ENCODE data around the gene VPS54.
A peak's percentile ranks its signal among the peaks of the same experiment; 100 is the strongest.
"Not testable (repeated sequence)": the region's sequence is repeated elsewhere in the genome, so short reads cannot be mapped to it uniquely, and the experiment has no call there.

VPS54 gene

DNA sequence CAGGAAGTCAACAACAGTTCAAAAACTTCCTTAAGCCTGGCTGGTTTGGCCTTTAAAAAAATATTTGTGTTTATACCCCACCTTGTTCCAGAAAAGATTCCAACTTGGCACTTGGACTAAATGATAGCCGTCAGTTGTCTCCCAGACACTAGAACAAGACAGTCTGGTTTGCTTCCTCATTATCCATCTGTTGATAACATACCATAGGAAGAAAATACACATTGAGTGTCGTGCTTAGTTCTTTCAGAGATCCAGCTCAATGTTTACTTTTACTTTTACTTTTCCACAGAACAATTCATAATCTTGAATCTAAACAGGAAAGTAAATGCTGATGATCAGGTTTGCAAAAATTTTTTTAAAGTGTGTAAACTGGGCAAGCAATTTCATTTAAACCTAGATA lies 2.4 kb upstream of the VPS54 start:
- peak in 2 of 3 donors; percentile 18 to 42 for DNase-seq

DNA sequence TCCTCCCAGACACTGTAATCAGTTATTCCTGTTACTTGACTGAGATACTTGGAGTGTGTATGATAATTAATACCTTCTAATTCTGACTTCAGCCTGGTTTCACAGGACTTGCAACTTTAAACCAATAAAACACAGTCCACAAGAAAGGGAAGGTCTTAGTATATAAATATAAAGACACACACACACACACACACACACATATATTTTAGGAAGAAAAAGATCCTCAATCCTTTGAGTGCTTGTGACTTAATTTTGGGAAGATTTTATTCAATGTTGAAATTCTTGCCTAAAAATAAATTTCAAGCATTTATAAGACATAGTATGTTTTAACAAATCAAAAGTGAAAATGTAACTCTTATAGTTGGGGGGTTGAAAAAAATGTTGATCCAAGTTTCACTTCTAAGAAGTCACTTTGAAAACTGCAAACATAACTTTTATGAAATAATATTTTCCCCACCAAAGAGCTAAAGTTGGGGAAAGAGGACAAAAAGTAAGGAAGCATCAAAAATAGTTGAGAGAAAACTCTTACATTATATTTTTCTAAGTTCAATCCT lies 824 bp upstream of the VPS54 start:
- DNase-seq, result peak in 1 of 3 donors; percentile 46

DNA sequence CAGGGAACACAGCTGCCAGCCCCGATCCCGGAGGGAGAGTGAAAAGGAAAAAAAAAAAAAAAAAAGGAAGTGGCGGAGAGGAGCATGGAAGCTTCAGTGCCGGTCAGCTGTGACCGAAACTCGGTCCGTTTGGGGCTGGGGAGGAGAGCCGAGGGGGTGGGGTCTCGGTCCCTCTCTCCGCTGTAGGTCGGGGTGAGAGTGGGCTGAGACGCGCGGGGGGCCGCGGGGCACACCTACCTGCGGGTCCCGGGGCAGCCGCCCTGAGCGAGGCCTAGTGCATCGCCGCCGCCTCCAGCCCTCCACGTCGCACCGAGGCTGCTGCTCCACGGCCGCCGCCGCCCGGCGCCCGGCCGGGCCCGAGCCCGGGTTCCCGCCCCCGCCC lies 536 bp downstream of the VPS54 start:
- peak; percentile 63 to 80 (median 69) for DNase-seq

DNA sequence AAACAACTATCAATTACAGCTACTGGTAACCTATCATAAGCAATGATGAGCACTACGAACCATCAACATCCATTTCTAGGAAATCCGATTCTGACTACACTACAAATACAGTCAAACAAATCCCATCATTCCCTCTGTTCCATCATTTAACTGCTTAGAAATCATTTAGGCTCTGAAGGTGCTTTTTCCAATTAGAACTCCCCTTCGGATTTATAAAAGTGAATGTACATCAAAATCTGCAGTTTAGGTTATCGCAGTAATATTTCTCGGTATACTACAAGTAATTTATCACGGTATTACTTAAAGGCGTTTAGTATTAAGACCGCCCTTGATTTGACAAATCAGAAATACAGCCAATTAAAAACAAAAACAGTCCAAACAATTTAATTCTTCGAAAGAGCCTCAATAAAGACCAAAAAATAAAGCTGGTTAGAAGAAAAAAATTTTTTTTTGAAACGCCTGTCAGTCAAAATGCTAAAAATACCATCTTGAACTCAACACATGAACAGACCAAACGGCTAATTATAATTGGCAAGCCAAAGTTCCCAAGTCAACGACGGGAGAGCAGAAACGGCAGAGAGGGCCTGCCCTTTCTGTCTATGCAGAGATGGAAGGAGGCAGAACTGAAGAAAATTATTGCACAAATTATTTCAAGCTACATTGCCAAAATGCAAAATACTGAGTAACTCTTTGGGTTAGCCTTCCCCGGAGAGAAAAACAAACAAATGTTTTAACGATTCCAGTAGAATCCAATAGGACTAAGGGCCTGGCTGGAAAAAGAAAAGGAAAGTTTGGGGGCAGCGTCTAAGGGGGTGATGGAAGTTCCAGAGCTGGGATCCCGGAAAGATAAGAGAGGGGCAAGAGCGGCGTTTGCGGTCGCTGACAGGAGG lies 1.2 kb downstream of the VPS54 start:
- peak; percentile 23 to 40 (median 34) for DNase-seq

DNA sequence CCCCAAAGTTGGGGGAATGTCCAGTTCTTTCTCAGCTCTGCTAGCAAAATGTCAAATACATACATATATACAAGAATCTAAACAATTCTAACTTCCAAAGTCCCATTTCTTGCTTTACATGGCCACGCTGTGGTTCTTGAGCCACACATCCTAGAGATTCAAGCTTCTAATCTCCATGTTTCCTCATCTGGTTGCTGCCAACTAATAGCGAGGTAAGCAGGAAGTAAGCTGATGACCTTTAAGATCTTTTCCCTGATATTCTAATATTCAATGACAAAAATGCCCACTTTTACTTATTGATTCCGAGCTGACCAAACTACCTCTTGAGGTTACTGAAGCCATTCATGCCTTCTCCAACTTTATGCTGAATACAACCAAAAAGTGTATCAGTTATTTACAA lies 3.3 kb downstream of the VPS54 start:
- peak in 2 of 3 donors; percentile 3 to 26 for DNase-seq

DNA sequence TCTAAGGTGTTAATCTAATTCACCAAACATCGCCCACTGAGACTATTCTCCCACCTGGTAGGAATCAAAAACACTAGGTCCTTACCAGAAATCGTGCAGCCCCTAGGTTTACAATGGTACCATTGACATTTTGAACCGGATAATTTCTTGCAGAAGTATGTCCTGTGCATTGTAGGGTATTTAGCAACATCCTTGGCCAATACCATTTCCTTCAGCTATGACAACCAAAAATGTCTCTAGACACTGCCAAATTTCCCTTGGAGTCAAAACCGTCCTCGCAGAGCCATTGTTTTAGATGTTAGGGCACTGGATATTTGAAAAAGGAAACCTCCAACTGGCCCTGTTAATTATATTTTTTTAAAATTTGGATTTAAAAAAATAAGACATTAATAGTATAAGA lies 3.8 kb downstream of the VPS54 start:
- DNase-seq, result peak; percentile 31 to 66 (median 59)

DNA sequence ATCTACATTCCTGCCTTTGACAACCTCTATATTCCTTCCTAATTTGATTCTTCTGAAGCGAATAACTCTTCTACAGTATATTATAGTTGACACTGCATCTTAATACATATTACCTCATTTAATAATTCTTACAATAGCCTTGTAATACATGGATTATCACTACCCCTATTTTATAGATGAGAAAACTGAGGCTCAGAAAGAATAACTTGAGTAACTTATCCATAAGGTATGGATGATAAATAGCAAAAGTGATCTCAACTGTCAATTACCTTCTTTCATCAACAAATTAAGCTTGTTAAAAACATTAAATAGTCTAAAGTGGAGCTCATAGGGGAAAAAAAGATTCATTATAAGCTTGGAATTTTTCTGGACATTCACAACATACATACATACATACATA lies 4.6 kb downstream of the VPS54 start:
- DNase-seq, result no peak

DNA sequence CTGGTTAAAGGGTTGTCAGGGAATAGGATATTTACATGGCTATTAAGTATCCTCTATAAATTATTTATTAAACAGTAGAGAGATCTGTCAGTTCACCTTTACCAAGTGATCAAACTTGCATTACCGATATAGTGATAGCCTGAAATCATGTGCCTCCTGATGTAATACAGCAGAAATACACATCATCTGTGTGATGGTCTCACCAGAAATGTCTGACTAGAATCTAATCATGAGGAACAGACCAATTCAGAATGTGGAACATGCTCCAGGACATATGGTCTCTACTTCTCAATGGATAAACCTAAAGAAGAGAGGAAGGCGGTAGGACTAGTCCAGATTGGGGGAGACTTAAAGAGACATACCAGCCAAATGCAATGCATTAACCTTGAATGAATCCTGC lies 6.2 kb downstream of the VPS54 start:
- DNase-seq, result no peak

DNA sequence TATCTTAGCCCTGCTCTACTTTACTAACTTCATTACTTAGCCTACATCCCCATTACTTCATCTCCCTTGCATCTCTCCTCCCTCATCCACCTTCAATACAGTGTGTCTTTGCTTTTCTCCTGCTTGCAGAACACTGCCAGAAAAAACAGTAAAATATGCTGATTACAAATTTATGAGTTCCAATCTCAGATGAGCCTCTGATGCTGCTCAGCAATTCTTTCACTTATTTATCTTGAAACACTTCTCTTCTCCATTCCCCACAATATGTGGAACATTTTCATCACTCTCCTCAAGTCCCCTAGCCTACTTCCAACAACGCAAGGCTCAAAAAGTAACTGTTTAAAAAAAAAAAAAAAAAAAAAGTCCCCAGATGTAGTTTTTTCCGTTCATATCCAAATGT lies 7.1 kb downstream of the VPS54 start:
- DNase-seq, result no peak

DNA sequence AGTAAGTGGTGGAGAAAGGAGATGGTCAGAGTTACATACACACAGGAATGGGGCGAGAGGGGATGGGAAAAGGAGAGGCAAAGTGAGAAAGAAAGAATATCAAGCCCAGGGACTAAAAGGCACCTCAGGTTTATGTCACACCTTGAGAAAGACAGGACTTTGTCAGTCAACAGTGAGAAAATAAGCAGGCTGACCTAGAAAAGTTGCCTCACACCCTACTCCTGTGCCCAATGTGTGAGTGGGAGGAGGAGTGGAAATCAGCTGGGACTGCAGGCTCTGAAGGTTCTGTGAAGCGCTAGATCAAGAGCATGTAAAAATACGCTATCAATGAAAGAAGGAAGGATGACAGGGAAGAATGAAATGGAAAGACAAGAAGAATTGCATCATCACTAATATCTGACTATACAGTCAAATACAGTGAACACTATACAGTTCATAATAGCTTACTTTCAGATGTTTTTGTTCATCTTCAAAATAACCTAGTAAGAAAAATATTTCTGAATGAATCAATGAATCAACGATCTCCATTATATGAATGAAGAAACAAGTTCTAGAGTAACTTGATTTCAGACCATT lies 10.7 kb downstream of the VPS54 start:
- DNase-seq, result no peak

DNA sequence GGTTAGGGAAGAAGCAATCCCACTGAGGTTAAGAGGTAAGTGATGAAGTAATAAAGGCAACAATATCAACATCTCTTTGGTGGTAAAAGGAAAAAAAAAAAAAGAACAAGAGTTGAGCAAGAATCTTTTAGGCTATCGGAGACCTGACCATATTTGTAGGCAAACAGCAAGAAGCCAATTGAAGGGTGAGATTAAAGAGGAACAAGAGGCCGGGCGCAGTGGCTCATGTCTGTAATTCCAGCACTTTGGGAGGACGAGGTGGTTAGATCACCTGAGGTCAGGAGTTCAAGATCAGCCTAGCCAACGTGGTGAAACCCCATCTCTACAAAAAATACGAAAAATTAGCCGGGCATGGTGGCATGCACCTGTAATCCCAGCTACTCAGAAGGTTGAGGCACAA lies 11.3 kb downstream of the VPS54 start:
- no peak for DNase-seq

DNA sequence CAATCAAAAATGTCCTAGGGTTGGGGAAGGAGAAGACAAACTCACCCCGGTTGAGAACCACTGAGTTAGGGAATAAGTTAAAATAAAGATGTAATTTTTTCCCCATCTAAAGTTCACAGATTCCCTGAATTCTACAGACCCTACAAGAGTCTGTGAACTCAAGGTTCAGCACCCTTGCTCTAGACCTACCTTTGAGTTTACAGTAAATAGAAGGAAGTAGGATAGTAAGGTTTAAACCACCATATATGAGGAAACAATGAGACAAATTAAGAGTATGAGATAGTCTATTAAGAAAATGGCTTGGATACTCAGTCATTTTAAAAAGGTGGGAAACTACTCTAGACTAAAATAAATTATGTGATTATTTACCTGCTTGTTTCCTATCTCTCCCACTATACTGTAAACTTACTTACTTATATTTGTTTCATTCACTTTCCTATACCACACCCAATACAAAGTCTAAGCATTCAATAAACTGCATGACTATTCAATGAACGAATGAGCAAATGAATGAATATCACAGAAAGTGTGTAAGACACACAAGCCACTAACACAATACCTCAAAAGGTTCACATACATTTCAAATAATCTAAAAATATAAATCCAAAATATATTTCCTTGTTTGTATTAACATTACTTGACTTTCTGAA lies 13.4 kb downstream of the VPS54 start:
- DNase-seq, result no peak

DNA sequence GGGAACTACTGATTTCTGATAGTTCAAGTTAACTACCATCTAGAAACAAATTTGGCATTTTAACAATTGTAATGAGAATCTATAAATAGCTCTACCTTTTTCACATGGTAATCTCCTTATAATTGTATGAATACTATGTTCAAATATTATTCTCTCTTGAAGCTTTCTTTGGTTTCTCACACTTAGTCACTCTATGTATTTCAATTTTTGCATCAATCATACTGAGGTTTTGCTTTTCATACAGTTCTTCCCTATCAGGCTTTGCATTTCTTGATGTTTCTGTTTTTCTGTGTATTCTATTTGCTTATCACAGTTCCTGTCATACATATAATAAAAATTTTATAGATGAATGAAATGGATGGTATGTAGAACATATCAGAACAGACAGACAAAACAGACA lies 16.0 kb downstream of the VPS54 start:
- DNase-seq, result no peak

DNA sequence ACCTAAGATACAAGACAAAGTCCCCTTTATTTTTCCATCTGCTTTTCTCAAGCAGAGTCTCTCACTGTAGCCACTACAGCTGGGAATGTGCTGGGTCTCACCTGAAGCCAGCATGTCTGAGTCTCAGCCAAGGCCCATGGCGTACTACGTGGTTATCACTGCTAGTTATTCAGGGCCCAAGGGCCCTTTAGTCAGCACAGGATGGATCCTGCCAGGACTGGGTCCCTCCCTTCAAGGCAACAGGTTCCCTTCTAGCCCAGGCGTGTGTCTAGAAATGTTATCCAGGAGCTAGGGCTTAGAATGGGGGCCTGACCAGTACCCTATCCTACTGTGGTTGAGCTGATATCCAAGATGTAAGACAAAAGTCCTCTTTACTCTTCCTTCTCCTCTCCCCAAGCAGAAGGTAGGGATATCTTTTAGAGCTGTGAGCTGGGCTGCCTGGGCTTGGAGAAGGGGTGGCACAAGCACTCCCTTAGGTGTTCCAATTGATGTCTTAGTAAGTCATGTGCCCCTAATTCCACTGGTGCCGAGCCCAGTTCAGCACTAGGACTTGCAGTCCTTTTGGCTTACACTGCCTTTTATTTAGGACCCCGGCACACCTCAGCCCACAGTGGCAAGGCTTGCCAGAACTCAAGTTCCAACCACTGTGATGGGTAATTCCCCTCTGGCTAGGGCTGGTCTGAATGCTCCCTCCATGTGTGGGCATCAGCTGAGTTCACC lies 17.7 kb downstream of the VPS54 start:
- no peak for DNase-seq

DNA sequence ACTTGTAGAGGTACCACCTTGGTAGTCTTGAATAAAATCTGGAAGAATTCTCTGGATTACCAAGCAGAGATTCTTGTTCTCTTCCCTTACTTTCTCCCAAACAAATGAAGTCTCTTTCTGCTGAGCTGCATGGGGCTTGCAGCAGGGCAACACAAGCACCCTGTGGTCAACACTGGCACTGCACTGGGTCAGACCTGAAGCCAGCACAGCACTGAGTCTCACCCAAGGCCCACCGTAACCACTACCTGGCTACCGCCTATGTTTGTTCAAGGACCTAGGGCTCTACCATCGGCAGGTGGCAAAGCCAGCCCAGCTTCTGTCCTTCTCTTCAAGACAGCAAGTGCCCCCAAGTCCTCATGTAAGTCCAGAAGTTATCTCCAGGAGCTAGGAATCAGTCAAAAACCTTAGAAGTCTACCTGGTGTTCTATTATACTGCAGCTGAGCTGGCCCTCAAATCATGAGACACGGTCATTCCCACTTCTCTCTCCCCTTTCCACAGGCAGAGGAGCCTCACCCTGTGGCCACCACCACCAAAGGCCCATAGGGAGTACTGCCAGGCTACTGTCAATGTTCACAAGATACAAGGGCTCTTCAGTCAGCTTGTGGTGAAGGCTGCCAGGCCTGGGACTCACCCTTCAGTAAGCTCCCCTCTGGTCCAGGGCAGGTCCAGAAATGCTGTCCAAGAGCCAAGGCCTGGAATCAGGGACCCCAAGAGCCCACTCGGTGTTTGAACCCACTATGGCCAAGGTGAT lies 18.4 kb downstream of the VPS54 start:
- no peak for DNase-seq

DNA sequence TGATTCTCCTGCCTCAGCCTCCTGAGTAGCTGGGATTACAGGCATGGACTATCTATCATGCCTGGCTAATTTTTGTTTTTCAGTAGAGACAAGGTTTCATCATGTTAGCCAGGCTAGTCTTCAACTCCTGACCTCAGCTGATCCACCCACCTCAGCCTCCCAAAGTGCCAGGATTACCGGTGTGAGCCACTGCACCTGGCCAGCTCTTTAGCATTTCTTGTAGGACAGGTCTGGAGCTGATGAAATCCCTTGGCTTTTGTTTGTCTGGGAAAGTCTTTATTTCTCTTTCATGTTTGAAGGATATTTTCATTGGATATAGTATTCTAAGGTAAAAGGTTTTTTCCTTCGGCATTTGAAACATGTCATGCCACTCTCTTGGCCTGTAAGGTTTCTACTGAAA lies 20.2 kb downstream of the VPS54 start:
- no peak for DNase-seq

DNA sequence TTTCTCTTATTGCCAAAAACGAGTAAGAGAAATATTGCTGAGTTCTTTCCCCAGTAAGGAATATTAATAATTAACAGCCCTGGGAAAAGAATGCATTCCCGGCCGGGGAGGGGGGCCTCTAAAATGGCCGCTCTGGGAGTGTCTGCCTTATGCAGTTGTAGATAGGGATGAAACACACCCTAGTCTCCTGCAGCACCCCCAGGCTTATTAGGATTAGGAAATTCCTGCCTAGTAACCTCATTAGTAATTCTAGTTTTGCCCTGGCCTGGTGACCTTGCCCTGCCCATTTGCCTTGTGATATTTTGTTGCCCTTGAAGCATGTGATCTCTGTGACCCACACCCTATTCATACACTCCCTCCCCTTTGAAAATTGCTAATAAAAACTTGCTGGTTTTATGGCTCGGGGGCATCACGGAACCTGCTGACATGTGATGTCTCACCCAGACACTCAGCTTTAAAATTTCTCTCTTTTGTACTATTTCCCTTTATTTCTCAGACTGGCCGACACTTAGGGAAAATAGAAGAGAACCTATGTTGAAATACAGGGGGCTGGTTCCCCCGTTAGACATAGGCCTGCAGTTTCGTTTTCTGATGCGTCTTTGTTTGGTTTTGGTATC lies 22.5 kb downstream of the VPS54 start:
- not testable (repeated sequence) for DNase-seq

DNA sequence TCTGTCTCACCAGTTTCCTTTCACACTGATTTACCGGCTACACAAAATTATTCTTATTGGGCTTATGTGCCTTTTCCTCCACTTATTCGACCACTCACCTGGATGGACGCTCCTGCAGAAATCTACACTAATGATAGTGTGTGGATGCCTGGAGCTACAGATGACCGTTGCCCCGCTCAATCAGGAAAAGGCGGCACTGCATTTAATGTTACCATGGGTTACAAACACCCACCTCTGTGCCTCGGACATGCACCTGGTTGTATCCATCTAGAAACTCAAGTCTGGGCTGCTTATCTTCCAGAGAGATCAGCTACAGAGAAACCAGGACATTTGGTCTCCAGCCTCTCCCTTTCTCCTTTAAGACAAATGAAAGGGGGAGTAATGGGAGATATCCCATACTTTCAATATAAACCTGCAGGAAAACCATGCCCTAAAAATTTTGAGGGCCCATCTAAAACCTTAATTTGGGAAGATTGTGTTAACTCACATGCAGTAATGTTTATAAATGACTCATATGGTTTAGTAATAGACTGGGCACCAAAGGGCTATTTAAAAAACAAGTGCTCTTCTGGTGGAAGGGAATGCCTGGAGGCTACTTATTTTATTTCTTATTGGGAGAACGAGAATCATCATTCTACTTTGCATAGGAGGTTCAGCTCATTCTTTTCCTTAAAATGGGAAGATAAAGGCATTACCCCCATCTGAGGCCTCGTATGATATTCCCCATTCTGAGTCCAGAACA lies 24.7 kb downstream of the VPS54 start:
- not testable (repeated sequence) for DNase-seq

DNA sequence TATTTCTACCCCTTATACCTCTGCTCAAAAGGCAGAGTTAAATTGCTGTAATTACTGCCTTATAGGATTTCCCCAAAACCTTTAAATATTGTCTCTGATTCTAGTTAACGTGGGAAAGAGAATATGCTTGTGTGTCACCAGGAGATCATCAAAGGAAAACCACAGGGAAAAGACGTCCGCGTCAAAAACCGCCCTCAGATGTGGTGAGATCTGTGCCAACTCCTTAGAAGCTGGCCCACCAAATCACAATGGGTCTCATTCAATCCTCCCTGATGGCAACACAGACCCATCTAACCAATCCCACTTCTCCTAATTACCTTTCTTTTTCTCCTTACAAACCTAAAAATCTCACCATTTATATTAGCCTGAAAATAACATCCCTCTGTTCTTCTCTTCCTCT lies 25.4 kb downstream of the VPS54 start:
- DNase-seq, result no peak

DNA sequence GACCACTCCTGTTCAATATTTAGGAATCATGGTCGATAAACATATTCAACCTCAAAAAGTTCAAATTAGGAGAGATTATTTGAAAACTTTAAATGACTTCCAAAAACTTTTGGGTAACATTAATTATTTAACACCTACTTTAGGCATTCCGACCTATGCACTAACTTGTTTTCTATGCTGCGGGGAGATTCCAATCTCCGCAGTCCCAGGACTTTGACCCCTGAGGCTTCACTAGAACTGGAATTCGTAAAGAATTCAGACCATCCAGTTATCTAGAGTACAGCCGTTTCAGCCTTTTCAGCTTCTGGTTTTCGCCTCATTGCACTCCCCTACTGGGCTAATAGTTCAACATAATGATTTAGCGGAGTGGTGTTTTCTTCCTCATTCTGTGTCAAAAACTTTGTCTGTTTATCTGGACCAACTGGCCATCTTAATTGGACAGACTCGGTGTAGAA lies 26.1 kb downstream of the VPS54 start:
- DNase-seq, result not testable (repeated sequence)
